LNCaP clone FGC (cell line): ENCODE measurements around the gene TRIM8.
A peak's percentile ranks its signal among the peaks of the same experiment; 100 is the strongest.

Source experiments
- DNase-seq: peaks from one replicate; pipeline ENCODE4 v3.0.0-alpha.2; 2011; ENCODE audit warnings: low read depth
- H3K4me3 ChIP-seq: 2 replicates; pipeline ENCODE4 v1.5.1; 2011; ENCODE audit warnings: mild to moderate bottlenecking, low read depth, low read length, control low read depth
- CTCF ChIP-seq: IDR thresholded peaks from 2 replicates; pipeline ENCODE4 v1.5.1; 2012; ENCODE audit warnings: mild to moderate bottlenecking; ENCODE audit not compliant: control insufficient read depth, insufficient read depth; ENCODE audit errors: extremely low read depth

Gene TRIM8, protein sequence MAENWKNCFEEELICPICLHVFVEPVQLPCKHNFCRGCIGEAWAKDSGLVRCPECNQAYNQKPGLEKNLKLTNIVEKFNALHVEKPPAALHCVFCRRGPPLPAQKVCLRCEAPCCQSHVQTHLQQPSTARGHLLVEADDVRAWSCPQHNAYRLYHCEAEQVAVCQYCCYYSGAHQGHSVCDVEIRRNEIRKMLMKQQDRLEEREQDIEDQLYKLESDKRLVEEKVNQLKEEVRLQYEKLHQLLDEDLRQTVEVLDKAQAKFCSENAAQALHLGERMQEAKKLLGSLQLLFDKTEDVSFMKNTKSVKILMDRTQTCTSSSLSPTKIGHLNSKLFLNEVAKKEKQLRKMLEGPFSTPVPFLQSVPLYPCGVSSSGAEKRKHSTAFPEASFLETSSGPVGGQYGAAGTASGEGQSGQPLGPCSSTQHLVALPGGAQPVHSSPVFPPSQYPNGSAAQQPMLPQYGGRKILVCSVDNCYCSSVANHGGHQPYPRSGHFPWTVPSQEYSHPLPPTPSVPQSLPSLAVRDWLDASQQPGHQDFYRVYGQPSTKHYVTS

DNA sequence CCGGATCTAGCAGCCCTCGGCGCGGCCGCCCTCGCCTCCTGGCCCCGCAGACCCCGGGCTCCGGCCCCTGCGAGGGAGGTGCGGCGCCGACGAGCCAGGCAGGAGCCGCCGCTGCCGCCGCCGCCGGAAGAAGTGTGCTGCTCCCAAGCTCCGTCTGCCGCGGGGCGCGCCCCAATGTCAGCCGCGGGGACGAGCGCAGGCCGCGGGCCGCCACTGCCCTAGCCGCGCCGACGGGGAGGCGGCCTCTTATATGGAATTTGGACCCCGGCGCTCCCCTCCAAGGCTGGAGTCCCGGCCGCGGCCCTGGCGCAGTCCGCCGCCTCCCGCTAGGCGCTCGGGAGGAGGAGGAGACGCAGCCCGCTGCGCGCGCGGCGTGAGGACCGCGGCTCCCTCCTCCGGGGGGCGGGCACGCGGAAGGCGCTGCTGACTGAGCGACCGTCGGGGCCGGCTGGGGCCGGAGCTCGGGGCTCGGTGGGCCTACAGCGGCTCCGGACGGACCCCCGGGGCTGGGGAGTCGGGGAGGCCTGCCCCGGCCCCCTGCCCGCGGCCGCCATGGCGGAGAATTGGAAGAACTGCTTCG lies at the start of gene TRIM8:
Gene TRIM8, plus strand, starts transcription at position 414 of the 580 bp plus-strand sequence. Its CDS starts 139 bp downstream, at position 553.
- DNase-seq, result no peak
- peak within 1 kb of the TSS; percentile 78 for H3K4me3 ChIP-seq
- no peak for TF ChIP-seq CTCF

DNA sequence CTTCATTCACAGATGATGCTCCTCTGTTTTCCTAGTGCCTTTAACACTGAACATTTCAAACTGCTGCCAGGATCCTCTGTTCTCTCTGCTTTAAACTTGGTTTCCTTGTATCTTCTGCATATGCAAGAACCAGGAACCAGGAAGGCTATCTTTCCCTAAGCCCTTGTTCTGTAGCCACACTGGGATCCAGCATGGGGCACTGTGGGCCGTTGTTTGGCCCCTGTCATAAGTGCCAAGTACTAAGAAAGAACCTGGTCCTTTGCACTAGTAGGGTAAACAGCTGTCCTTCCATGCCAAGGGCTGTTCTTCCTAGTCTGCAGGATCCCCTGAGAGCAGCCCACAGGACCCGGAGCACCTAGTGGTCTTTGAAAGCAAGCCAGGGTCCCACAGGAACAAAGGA lies 49.0 kb upstream of the TRIM8 start:
- H3K4me3 ChIP-seq, result no peak overlapping the region
- no peak for TF ChIP-seq CTCF
- DNase-seq, result no peak

DNA sequence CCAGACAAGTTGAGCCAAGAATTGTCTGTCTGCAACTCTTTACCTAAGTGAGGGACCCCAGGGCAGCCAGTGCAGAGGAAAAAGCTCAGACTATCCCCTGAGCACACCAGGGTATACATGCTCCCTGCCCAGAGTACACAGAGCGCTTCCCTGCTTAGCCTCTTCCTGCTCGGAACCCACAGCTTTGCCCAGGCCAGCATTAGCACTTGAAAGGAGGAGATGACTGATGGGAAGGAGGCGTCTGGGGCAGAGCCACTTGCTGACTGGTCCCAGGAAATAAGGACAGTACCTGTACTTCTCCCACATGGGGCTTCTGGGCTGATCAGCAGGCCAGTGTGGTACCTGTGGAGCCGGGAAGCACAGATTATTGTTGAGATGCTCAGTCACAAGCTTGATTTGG lies 48.4 kb upstream of the TRIM8 start:
- no peak for TF ChIP-seq CTCF
- no peak overlapping the region for H3K4me3 ChIP-seq
- DNase-seq, result no peak

GRCh38 chr10:102596506-102596971 lies 47.7 kb upstream of the TRIM8 start:
- DNase-seq, result peak; percentile 30
- no peak overlapping the region for H3K4me3 ChIP-seq
- peak; percentile 93 for TF ChIP-seq CTCF

DNA sequence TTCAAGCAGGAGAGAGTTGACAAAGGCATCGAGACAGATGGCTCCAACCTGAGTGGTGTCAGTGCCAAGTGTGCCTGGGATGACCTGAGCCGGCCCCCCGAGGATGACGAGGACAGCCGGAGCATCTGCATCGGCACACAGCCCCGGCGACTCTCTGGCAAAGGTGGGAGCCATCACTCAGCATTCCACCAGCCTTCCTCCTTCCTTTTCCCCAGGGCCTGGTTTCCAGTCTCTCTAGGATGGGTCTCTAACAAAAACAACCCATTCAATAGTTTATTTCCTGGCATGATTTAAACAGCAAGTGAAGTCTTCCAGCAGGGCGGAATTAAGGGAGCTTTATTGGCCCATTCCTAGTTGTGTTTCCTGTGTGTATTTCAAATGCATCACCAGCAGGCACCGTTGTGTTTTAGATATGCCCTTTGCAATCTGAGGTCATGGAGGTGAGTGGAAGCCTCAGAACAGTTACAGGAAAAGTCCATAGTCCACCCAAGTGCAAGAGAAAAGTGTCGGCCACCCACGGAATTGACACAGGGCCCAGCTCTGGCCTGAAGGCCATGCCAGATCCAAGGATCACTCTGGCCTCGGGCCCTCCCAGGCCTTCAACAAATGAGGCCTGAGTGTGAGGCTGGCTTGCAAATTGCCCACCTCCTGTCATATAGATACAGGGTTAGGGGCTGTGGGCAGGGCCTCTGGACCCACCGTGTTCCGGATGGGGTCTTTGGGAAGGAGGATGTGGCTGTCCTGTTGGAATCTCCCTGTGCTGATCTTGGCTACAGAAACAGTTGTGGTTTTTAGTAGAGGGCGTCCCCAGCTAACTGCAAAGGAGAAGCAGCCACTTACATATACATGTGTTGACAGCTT lies 46.9 kb upstream of the TRIM8 start:
- no peak overlapping the region for H3K4me3 ChIP-seq
- TF ChIP-seq CTCF, result no peak
- no peak for DNase-seq

DNA sequence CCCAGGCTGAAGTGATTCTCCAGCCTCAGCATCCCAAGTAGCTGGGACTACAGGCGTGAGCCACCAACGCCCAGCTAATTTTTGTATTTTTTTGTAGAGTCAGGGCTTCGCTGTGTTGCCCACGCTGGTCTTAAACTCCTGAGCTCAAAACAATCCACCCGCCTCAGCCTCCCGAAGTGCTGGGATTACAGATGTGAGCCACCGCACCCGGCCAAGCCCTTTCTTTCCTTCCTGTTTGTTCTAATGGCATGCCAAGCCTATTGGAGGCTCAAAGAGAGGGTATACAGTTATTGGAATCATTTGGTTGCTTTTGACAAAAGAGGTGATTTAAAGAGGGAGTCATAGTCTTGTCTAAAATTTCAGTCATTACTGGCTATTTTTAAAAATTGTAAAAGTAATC lies 46.0 kb upstream of the TRIM8 start:
- no peak for TF ChIP-seq CTCF
- H3K4me3 ChIP-seq, result no peak overlapping the region
- no peak for DNase-seq
